ENCODE data around the gene ZBTB42.
A peak's percentile ranks its signal among the peaks of the same experiment; 100 is the strongest.

ZBTB42 gene

GRCh38 chr14:104795781-104796686 is 4.9 kb upstream of the ZBTB42 start:
- DNase-seq (ENCODE audit: low read depth) = peak; percentile 36

DNA sequence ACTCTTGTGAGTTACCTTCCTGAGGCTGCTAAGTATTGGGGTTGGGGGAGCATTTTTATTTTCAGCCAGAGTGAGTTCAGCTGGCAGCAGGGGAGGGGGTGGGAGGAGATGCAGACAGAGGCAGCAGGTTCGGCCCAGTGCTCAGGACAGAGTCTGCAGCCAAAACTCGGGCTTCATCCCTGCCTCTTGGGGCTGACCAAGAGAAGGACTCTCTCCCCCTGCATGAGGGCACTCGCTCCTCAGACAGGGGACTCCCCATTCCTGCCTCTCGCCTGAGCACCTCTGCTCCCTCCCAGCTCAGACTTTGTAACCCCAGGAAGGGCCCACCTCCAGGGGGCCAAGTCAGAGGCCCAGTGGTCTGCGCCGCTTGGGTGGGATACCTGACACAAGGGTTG is 4.2 kb upstream of the ZBTB42 start:
- no peak for DNase-seq (ENCODE audit: low read depth)

DNA sequence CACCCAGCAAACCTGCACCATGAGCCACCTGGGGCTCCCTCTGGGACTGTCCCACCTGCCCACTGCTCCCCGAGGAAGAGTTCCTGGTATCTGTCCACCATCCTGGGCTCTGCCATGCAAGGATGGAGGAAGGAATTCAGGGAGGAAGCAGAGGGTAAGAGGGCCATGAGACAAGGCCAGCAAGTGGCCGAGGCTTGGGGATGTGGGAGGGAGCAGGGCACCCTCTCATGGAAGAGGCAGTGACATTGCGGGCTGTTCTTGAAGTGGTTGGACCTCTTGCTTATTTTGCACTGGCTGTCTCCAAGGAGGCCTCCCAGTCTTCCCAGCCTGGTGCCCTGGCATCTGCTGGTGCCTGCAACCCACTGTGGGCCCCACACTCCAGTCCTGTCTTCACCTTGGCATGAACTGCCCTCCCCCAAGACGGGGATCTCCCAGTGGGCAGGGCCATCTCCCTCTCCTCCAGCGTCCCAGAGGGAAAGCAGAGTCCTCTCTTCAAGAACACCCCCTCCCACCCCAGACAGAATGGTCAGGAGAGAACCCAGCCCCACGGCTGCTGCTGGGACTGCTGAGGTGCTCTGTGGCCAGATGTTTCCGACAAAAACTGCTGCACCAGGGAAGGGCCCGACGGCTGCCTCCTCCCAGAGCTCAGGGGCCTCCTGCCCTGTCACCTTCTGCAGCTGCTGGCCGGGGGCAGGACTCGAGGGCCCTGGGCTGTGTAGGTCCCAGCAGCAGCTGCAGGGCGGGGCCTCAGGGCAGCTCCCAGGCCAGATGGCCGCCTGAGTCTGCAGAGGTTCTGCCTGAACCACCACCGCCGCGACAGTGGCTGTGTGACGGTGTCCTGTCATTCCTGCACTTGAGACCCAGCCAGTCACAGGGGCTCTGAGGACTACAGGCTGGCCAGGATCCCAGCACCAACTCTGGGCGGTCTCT is 3.5 kb upstream of the ZBTB42 start:
- DNase-seq (ENCODE audit: low read depth) = no peak

DNA sequence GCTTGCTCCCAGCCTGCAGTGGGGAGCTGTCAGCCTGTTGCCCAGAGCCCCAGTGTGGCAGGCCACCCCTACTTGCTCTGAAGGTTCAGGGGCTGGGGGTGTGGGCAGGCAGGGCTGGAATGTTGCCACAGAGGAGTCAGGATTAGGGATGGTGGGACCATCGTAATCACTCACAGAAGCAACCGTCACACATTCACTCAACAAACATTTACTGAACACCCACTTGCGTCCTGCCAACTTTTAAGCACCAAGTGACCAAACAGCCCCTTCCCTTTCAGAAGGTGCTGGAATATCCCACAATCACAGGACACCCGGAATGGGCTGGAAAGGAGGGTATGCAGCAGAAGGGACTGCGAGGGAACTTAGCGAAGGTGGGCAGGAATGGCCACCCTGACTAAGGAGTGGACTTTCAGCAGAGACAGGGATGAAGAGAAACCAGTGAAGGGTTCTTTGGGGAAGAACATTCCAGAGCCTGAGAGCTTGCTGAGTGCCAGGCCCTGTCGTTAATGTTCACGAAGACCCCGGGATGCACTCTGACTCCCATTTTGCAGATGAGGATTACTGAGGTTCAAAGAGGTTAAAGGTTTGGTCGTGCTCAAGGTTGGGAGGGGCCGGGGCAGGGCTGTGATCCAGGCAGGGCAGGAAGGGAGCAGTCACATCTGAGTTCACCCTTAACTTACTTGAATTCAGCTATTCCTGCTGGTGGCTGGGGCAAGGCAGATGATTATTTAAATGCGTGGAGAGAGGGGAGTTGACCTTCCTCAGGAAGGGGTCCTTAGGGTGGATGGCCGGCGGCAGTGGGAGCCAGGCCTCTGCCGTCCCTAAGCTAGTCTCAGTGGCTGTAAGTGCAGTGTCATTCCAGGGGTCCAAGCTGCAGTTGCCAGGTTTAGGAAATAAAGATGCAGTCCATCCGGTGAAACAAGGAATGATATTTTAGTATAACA is 2.3 kb upstream of the ZBTB42 start:
- no peak for DNase-seq (ENCODE audit: low read depth)

GRCh38 chr14:104799244-104800014 is 1.5 kb upstream of the ZBTB42 start:
- no peak for DNase-seq (ENCODE audit: low read depth)

GRCh38 chr14:104800015-104800770 is 708 bp upstream of the ZBTB42 start:
- peak; percentile 62 for DNase-seq (ENCODE audit: low read depth)

DNA sequence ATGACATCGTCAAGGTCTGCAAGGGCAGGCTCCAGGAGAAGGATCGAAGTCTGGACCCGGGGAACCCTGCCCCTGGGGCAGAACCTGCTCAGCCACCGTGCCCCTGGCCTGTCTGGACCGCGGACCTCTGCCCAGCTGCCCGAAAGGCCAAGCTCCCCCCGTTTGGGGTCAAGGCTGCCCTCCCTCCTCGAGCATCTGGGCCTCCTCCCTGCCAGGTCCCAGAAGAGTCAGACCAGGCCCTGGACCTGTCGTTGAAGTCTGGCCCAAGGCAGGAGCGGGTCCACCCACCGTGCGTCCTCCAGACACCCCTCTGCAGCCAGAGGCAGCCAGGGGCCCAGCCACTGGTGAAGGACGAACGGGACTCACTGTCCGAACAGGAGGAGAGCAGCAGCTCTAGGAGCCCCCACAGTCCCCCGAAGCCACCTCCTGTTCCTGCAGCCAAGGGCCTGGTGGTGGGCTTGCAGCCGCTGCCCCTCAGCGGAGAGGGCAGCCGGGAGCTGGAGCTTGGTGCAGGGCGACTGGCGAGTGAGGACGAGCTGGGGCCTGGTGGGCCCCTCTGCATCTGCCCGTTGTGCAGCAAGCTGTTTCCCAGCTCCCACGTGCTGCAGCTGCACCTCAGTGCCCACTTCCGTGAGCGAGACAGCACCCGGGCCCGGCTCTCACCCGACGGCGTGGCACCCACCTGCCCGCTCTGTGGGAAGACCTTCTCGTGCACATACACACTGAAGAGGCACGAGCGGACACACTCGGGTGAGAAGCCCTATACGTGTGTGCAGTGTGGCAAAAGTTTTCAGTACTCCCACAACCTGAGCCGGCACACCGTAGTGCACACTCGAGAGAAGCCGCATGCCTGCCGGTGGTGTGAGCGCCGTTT is 856 bp downstream of the ZBTB42 start:
- no peak for DNase-seq (ENCODE audit: low read depth)

- no peak for DNase-seq (ENCODE audit: low read depth)
Observed at GRCh38 chr14:104802394-104803184, 1.7 kb downstream of the ZBTB42 start.

GRCh38 chr14:104803280-104803911 is 2.5 kb downstream of the ZBTB42 start:
- no peak for DNase-seq (ENCODE audit: low read depth)

- DNase-seq (ENCODE audit: low read depth) = no peak
Observed at GRCh38 chr14:104803912-104804410, 3.1 kb downstream of the ZBTB42 start.

- DNase-seq (ENCODE audit: low read depth) = no peak
Observed at GRCh38 chr14:104804481-104805325, 3.8 kb downstream of the ZBTB42 start.

DNA sequence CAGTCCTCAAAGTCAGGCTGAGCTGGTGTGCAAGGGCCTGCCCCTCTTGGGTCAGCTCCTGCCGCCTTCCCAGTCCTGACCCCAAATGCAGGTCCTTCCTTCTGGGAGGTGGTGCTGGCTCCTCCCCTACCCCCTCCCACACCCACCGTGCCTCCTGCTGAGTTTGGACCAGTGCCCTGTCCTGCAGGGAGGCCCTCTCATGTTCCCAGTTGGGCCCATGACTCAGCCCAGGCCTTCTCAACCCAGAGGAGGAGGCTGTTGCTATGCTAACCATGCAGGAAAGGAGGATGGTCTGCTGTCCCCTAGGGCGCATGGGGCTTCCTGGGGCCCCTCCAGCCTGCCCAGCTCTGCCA is 4.4 kb downstream of the ZBTB42 start:
- no peak for DNase-seq (ENCODE audit: low read depth)

DNA sequence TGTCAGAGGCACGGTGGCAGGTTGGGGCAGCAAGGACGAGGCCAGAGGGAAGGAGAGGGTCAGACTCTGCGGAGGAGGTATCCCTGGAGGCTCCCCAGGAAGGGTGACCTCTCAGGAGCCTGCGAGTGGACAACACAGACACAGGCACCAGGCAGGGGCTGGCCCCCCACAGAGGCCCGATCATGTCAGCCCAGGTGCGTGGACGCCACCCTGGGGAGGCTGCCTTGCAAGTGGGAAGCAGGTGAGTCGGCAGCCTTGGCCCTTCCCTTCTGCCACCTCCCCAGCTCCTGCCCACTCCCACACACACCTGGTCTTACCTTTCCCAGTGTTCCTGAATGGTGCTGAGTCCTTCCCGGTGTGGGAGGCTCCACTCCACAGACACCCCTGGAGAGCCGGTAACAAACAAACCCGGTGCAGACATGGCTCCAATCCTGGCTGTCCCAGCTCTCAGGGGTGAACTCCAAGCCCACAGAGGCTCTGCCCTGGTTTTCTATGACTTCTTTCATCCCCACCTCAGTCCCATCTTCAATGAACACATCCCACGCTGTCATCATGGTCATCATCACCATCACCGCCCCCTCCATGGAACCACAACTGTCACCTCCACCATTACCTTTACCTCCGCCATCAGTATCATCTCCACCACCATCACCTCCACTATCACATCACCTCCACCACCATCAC is 5.2 kb downstream of the ZBTB42 start:
- DNase-seq (ENCODE audit: low read depth) = no peak

- DNase-seq (ENCODE audit: low read depth) = no peak
Observed at GRCh38 chr14:104806625-104807465, 5.9 kb downstream of the ZBTB42 start.

GRCh38 chr14:104808456-104808855 is 7.6 kb downstream of the ZBTB42 start:
- no peak for DNase-seq (ENCODE audit: low read depth)

Data from stimulated activated CD8-positive, alpha-beta memory T cell treated with anti-CD3 and anti-CD28 coated beads, Interleukin-15, amount 100 ng/mL, for 24 hours (primary cell).